ENCODE measurements around the gene CWC27.

- no peak for TF ChIP-seq NFIC (IDR thresholded peaks at IDR 0.05; ENCODE audit: borderline replicate concordance)
- no peak for TF ChIP-seq EP300 (IDR thresholded peaks at IDR 0.05; ENCODE audit: borderline replicate concordance in 1 of 2, low read depth in 1 of 2, low read length in 1 of 2)
- TF ChIP-seq, protein P1, sequence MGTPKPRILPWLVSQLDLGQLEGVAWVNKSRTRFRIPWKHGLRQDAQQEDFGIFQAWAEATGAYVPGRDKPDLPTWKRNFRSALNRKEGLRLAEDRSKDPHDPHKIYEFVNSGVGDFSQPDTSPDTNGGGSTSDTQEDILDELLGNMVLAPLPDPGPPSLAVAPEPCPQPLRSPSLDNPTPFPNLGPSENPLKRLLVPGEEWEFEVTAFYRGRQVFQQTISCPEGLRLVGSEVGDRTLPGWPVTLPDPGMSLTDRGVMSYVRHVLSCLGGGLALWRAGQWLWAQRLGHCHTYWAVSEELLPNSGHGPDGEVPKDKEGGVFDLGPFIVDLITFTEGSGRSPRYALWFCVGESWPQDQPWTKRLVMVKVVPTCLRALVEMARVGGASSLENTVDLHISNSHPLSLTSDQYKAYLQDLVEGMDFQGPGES (IDR thresholded peaks at IDR 0.05; ENCODE audit: low read depth, low read length): no peak
- TF ChIP-seq, protein P2, sequence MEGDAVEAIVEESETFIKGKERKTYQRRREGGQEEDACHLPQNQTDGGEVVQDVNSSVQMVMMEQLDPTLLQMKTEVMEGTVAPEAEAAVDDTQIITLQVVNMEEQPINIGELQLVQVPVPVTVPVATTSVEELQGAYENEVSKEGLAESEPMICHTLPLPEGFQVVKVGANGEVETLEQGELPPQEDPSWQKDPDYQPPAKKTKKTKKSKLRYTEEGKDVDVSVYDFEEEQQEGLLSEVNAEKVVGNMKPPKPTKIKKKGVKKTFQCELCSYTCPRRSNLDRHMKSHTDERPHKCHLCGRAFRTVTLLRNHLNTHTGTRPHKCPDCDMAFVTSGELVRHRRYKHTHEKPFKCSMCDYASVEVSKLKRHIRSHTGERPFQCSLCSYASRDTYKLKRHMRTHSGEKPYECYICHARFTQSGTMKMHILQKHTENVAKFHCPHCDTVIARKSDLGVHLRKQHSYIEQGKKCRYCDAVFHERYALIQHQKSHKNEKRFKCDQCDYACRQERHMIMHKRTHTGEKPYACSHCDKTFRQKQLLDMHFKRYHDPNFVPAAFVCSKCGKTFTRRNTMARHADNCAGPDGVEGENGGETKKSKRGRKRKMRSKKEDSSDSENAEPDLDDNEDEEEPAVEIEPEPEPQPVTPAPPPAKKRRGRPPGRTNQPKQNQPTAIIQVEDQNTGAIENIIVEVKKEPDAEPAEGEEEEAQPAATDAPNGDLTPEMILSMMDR (IDR thresholded peaks at IDR 0.05): no peak
Measured at GRCh38 chr5:64767959-64768357, 772 bp upstream of the CWC27 start.

Measured in SK-N-SH (cell line).